ENCODE measurements around the gene CAND1. TPM values are rescaled to one million over a fixed set of nuclear protein-coding genes. Genes with fewer than 3 reads are reported as not detected.

CAND1 gene
- total RNA-seq, 1 experiment from 2014 or later, result 230 TPM

DNA sequence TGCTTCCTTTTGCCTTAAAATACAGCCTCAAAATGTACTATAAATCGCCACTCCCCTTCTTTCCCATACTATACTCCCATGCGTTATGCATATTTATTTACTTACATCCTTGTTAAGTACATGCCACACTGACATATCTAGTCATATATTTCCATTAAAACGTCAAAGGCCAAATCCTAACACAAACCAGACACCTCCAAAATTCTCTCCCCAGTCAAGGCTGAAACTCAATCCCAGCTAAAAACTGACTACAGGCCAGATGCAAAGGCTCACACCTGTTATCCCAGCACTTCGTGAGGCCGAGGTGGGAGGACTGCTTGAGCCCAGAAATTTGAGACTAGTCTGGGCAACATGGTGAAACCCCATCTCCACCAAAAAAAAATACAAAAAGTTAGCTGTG lies 5.7 kb upstream of the CAND1 start:
- no peak overlapping the region for H4K8ac ChIP-seq (replicated peaks; ENCODE audit: insufficient read length, low read depth, low read length)
- H3T11ph ChIP-seq (ENCODE audit: low read length), result no peak overlapping the region
- H3K23ac ChIP-seq (ENCODE audit: insufficient read length, low read depth, low read length), result no peak overlapping the region
- H4K5ac ChIP-seq (ENCODE audit: insufficient read length, low read depth, low read length), result no peak overlapping the region
- Mint-ChIP-seq H3K27ac (no peak overlapping the region), H3K9me3 (peaks cover 0 to 4% of the 10 kb centered on the region in 2 experiments; a peak in 1 of 5 replicates), H3K4me1 (peaks cover 7% of the 10 kb centered on the region in 2 experiments; a peak in 3 of 4 replicates), H3K36me3 (ENCODE audit: insufficient read depth in 1 of 3, low read depth in 3 of 3) (peaks cover 0 to 9% (median 0%) of the 10 kb centered on the region in 3 experiments; a peak in 3 of 7 replicates), H3K27me3 (ENCODE audit: low read depth) (0 out of 2 replicates have a peak, but pooled peaks cover 2% of the 10 kb centered on the region), H3K4me3 (no peak overlapping the region)
- TF ChIP-seq, protein P1, sequence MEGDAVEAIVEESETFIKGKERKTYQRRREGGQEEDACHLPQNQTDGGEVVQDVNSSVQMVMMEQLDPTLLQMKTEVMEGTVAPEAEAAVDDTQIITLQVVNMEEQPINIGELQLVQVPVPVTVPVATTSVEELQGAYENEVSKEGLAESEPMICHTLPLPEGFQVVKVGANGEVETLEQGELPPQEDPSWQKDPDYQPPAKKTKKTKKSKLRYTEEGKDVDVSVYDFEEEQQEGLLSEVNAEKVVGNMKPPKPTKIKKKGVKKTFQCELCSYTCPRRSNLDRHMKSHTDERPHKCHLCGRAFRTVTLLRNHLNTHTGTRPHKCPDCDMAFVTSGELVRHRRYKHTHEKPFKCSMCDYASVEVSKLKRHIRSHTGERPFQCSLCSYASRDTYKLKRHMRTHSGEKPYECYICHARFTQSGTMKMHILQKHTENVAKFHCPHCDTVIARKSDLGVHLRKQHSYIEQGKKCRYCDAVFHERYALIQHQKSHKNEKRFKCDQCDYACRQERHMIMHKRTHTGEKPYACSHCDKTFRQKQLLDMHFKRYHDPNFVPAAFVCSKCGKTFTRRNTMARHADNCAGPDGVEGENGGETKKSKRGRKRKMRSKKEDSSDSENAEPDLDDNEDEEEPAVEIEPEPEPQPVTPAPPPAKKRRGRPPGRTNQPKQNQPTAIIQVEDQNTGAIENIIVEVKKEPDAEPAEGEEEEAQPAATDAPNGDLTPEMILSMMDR (conservative IDR thresholded peaks at IDR 0.05), result no peak
- H2BK20ac ChIP-seq (ENCODE audit: low read depth, low read length, poor library complexity, severe bottlenecking), result no peak overlapping the region
- H3K23me2 ChIP-seq (ENCODE audit: insufficient read length, low read depth, low read length, poor library complexity, severe bottlenecking), result peaks cover 4% of the 10 kb centered on the region
- H3K79me2 ChIP-seq (ENCODE audit: insufficient read depth, low read length), result no peaks in the 10 kb centered on the region
- no peak overlapping the region for H2AK5ac ChIP-seq (ENCODE audit: insufficient read length, low read length)
- H3K79me1 ChIP-seq (ENCODE audit: insufficient read depth, low read depth, low read length, poor library complexity, severe bottlenecking), result no peaks in the 10 kb centered on the region
- H3K9ac ChIP-seq (ENCODE audit: extremely low read depth, insufficient read length, low read length), result no peak overlapping the region
- H3K27ac ChIP-seq (ENCODE audit: insufficient read length, low read depth, low read length), result no peak overlapping the region
- H3K18ac ChIP-seq (ENCODE audit: insufficient read length, low read depth, low read length), result no peak overlapping the region
- H2BK12ac ChIP-seq (ENCODE audit: insufficient read length, low read depth, low read length), result no peak overlapping the region
- no peak overlapping the region for H2BK5ac ChIP-seq (ENCODE audit: insufficient read length, low read length)
- no peaks in the 10 kb centered on the region for H3K9me3 ChIP-seq (ENCODE audit: control insufficient read depth, low read depth, low read length)
- H3K14ac ChIP-seq (ENCODE audit: insufficient read depth, low read length), result no peak overlapping the region
- no peak for DNase-seq
- WGBS (ENCODE audit: extremely low coverage, insufficient read length, low lambda C conversion rate), result 100% methylated on average over 2 of the region's 5 CpGs
- no peaks in the 10 kb centered on the region for H3K27me3 ChIP-seq (ENCODE audit: insufficient read depth, low read length)
- H3K56ac ChIP-seq (ENCODE audit: insufficient read length, low read depth, low read length), result no peak overlapping the region
- no peak overlapping the region for H2AFZ ChIP-seq (ENCODE audit: low read length)
- no peaks in the 10 kb centered on the region for H4K20me1 ChIP-seq (ENCODE audit: control insufficient read depth, insufficient read depth, insufficient read length)
- H4K91ac ChIP-seq (ENCODE audit: insufficient read length, low read depth, low read length), result no peak overlapping the region
- no peaks in the 10 kb centered on the region for H3K4me1 ChIP-seq (ENCODE audit: insufficient read depth, low read length)
- H2BK15ac ChIP-seq (ENCODE audit: low read depth, low read length), result no peak overlapping the region
- no peak overlapping the region for H3K4ac ChIP-seq (ENCODE audit: low read depth, low read length)
- no peak overlapping the region for H2BK120ac ChIP-seq (ENCODE audit: low read depth, low read length, poor library complexity, severe bottlenecking)
- H3K4me2 ChIP-seq (ENCODE audit: insufficient read depth, insufficient read length, low read length), result no peak overlapping the region

Measured in H9 (cell line).